IPS-11a (cell line): ENCODE data around the gene JCAD.

Experiments
- H3K4me3 ChIP-seq: one replicate; pipeline ENCODE4 v1.5.1; 2013; ENCODE audit warnings: low read depth, low read length, control low read depth

Gene JCAD

GRCh38 chr10:30074933-30075332 is 15.5 kb upstream of the JCAD start:
- H3K4me3 ChIP-seq, result no peak overlapping the region

GRCh38 chr10:30074090-30074489 is 14.7 kb upstream of the JCAD start:
- no peak overlapping the region for H3K4me3 ChIP-seq

GRCh38 chr10:30073767-30074060 is 14.3 kb upstream of the JCAD start:
- no peak overlapping the region for H3K4me3 ChIP-seq

GRCh38 chr10:30073045-30073766 is 13.8 kb upstream of the JCAD start:
- no peak overlapping the region for H3K4me3 ChIP-seq

- H3K4me3 ChIP-seq, result no peak overlapping the region
These were observed 12.7 kb upstream of the JCAD start for GRCh38 chr10:30072068-30072467.

GRCh38 chr10:30070001-30070685 is 10.8 kb upstream of the JCAD start:
- no peak overlapping the region for H3K4me3 ChIP-seq

- H3K4me3 ChIP-seq, result no peak overlapping the region
These were observed 9.3 kb upstream of the JCAD start for GRCh38 chr10:30068492-30069223.

GRCh38 chr10:30063099-30063498 is 3.7 kb upstream of the JCAD start:
- no peak overlapping the region for H3K4me3 ChIP-seq

- no peak overlapping the region for H3K4me3 ChIP-seq
These were observed 3.2 kb upstream of the JCAD start for GRCh38 chr10:30062582-30062981.

GRCh38 chr10:30062090-30062489 is 2.7 kb upstream of the JCAD start:
- H3K4me3 ChIP-seq, result no peak overlapping the region

GRCh38 chr10:30058570-30059132 is 735 bp downstream of the JCAD start:
- peak overlapping the region; percentile 43 for H3K4me3 ChIP-seq

- H3K4me3 ChIP-seq, result peak overlapping the region; percentile 43
These were observed 1.4 kb downstream of the JCAD start for GRCh38 chr10:30057894-30058556.

GRCh38 chr10:30057421-30057841 is 2.0 kb downstream of the JCAD start:
- no peak overlapping the region for H3K4me3 ChIP-seq

- no peak overlapping the region for H3K4me3 ChIP-seq
These were observed 2.5 kb downstream of the JCAD start for GRCh38 chr10:30056767-30057355.

- H3K4me3 ChIP-seq, result no peak overlapping the region
These were observed 3.1 kb downstream of the JCAD start for GRCh38 chr10:30056281-30056680.

GRCh38 chr10:30055226-30055662 is 4.1 kb downstream of the JCAD start:
- no peak overlapping the region for H3K4me3 ChIP-seq

- H3K4me3 ChIP-seq, result no peak overlapping the region
These were observed 7.3 kb downstream of the JCAD start for GRCh38 chr10:30052062-30052461.

- no peak overlapping the region for H3K4me3 ChIP-seq
These were observed 8.2 kb downstream of the JCAD start for GRCh38 chr10:30051220-30051619.

- H3K4me3 ChIP-seq, result no peak overlapping the region
These were observed 9.0 kb downstream of the JCAD start for GRCh38 chr10:30050411-30050810.

- H3K4me3 ChIP-seq, result no peak overlapping the region
These were observed 10.4 kb downstream of the JCAD start for GRCh38 chr10:30048768-30049517.
